Measurements from ENCODE around the gene NDUFAF2.

GRCh38 chr5:60955239-60955638 lies 10.2 kb downstream of the NDUFAF2 start:
- no peak for TF ChIP-seq CTCF (IDR thresholded peaks at IDR 0.05)
- no peak for TF ChIP-seq POLR2A (IDR thresholded peaks at IDR 0.05)

Measured in uterus (tissue), 2 donors.